Breast epithelium (tissue), 3 donors: ENCODE data around the gene GAGE13.

Experiments
- POLR2AphosphoS5 ChIP-seq, 3 donors: sonication (generic); formaldehyde crosslinking; IDR thresholded peaks; one replicate each; pipeline ENCODE4 v1.6.1; 2017; ENCODE audit warnings: antibody characterized with exemption in 3 of 3
- TF ChIP-seq, protein P1 (sequence below), 3 donors: fragments of 450-650 bp; IDR thresholded peaks; one replicate each; pipeline ENCODE4 v1.5.1; 2016 to 2017; ENCODE audit warnings: antibody characterized with exemption in 3 of 3, mild to moderate bottlenecking in 3 of 3, moderate library complexity in 3 of 3

DNA sequence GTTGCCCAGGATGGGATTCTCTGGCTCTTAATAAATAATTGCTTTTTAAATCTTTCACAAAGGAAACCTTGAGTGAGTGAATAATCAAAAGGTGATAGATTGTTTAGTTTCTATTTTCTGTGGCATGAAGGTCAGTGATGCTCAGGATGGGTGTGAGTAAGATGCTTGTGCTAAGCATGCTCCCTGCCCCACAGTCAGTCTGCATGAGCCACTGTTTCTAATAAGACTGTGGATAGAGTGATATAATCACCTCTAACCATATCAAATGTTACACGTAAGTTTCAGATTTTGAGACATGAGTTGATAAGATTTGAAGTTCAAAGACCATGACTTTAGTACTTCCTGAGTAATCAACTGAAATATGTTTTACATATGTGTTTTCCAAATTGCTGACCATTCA, 30.7 kb upstream of the GAGE13 start:
- TF ChIP-seq, protein P1, sequence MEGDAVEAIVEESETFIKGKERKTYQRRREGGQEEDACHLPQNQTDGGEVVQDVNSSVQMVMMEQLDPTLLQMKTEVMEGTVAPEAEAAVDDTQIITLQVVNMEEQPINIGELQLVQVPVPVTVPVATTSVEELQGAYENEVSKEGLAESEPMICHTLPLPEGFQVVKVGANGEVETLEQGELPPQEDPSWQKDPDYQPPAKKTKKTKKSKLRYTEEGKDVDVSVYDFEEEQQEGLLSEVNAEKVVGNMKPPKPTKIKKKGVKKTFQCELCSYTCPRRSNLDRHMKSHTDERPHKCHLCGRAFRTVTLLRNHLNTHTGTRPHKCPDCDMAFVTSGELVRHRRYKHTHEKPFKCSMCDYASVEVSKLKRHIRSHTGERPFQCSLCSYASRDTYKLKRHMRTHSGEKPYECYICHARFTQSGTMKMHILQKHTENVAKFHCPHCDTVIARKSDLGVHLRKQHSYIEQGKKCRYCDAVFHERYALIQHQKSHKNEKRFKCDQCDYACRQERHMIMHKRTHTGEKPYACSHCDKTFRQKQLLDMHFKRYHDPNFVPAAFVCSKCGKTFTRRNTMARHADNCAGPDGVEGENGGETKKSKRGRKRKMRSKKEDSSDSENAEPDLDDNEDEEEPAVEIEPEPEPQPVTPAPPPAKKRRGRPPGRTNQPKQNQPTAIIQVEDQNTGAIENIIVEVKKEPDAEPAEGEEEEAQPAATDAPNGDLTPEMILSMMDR (IDR thresholded peaks at IDR 0.05) = no peak
- TF ChIP-seq POLR2AphosphoS5 (IDR thresholded peaks at IDR 0.05) = no peak
